Lung (tissue), 12 donors: Measurements from ENCODE around the gene ACY1. TPM values are rescaled to one million over a fixed set of nuclear protein-coding genes. Genes with fewer than 3 reads are reported as not detected.

Experiments used
- ATAC-seq: fragments of 200-7000 bp; cut with Tn5 transposase; one replicate; pipeline ENCODE4 v1.9.1; 2020; ENCODE audit warnings: moderate number of reproducible peaks; ENCODE audit not compliant: insufficient read depth, low FRiP score
- DNase-seq, 3 donors: peaks; one replicate each; pipeline ENCODE4 v3.0.0-alpha.2; 2013 to 2017
- H3K27ac ChIP-seq, 2 donors: one replicate each; pipeline ENCODE4 v1.5.1; 2013; ENCODE audit warnings: mild to moderate bottlenecking in 2 of 2, moderate library complexity in 2 of 2, control low read depth in 1 of 2, inconsistent platforms in 1 of 2, low read depth in 1 of 2, low read length in 1 of 2
- H3K27me3 ChIP-seq, 3 donors: one replicate each; pipeline ENCODE4 v1.5.1; 2013; ENCODE audit warnings: low read length in 2 of 3; ENCODE audit not compliant: control insufficient read depth in 3 of 3, insufficient read depth in 3 of 3
- H3K36me3 ChIP-seq, 4 donors: one replicate each; pipeline ENCODE4 v1.5.1; 2013; ENCODE audit warnings: low read length in 4 of 4, mild to moderate bottlenecking in 1 of 4, moderate library complexity in 1 of 4; ENCODE audit not compliant: control insufficient read depth in 4 of 4, insufficient read depth in 4 of 4
- H3K4me1 ChIP-seq, 5 donors: one replicate each; pipeline ENCODE4 v1.5.1; 2013; ENCODE audit warnings: low read length in 5 of 5, mild to moderate bottlenecking in 2 of 5, moderate library complexity in 1 of 5; ENCODE audit not compliant: control insufficient read depth in 5 of 5, insufficient read depth in 5 of 5
- H3K4me3 ChIP-seq: one replicate; pipeline ENCODE4 v1.5.1; 2013; ENCODE audit warnings: mild to moderate bottlenecking, control low read depth, moderate library complexity
- H3K9ac ChIP-seq, 2 donors: one replicate each; pipeline ENCODE4 v1.5.1; 2013; ENCODE audit warnings: low read length in 2 of 2, control low read depth in 1 of 2; ENCODE audit not compliant: insufficient read depth in 1 of 2
- H3K9me3 ChIP-seq, 4 donors: one replicate each; pipeline ENCODE4 v1.5.1; 2013; ENCODE audit warnings: low read length in 3 of 4, mild to moderate bottlenecking in 1 of 4, moderate library complexity in 1 of 4; ENCODE audit not compliant: control insufficient read depth in 4 of 4, insufficient read depth in 3 of 4
- WGBS, 2 donors: extraction: QIAGEN DNeasy Blood & Tissue Kit; methylation state at CpG; one replicate each; pipeline ENCODE4 v1.1.7; 2013; 5-methylcytosine and 5-hydroxymethylcytosine counted together
- polyA plus RNA-seq, 2 donors: library from polyadenylated mRNA; stranded (reverse); fragments of 200-250 nt; gene quantifications; one replicate each; pipeline ENCODE4 v1.2.1, GENCODE V29; 2013
- total RNA-seq, 2 donors: library from RNA; depleted of rRNA in 1 of 2; stranded (reverse); fragments of >200 nt in 1 of 2; gene quantifications; one replicate each; pipeline ENCODE4 v1.2.1, GENCODE V29; 2014 to 2021
- TF ChIP-seq, protein P1 (sequence below): IDR thresholded peaks from 2 replicates; pipeline ENCODE4 v1.5.1; 2012; ENCODE audit warnings: mild to moderate bottlenecking; ENCODE audit errors: control extremely low read depth, extremely low read depth
- donor health status: control.
- donor health status: control.
- donor health status: Bipolar disorder and iron deficiency.
- donor health status: healthy.
- donor health status: DM: yes; HTN: yes; CAD: no.

The ACY1 gene
- total and polyA plus RNA-seq, 4 donors: 19.6 to 52.6 (median 39.0) TPM

DNA sequence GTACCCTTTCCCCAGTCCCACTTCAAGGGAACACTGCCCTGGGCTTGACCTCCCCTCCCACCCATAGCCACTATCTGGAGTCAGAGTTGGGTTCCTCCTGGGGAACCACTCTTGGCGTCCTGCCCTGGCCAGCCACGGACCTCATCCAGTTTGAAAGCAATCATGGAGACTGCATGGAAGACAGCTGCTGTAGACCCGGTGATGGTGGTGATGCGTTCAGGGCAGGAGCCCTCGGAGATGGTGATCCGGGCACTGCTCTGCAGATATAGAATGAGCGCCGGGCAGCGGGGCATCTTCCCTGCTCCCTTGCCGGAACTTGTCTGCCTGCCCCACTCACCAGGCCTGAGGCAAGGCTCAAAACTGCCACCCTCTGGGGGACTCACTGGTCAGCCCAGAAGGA lies 22.9 kb upstream of the ACY1 start:
- Histone ChIP-seq H3K9me3 (no peaks in the 10 kb centered on the region), H3K36me3 (peaks cover 0 to 13% (median 3%) of the 10 kb centered on the region in 4 donors), H3K9ac (no peak overlapping the region), H3K4me1 (peaks cover 0 to 28% (median 4%) of the 10 kb centered on the region in 5 donors), H3K27ac (no peak overlapping the region), H3K27me3 (no peaks in the 10 kb centered on the region), H3K4me3 (no peak overlapping the region)
- ATAC-seq (no peak), DNase-seq (no peak)
- TF ChIP-seq, protein P1, sequence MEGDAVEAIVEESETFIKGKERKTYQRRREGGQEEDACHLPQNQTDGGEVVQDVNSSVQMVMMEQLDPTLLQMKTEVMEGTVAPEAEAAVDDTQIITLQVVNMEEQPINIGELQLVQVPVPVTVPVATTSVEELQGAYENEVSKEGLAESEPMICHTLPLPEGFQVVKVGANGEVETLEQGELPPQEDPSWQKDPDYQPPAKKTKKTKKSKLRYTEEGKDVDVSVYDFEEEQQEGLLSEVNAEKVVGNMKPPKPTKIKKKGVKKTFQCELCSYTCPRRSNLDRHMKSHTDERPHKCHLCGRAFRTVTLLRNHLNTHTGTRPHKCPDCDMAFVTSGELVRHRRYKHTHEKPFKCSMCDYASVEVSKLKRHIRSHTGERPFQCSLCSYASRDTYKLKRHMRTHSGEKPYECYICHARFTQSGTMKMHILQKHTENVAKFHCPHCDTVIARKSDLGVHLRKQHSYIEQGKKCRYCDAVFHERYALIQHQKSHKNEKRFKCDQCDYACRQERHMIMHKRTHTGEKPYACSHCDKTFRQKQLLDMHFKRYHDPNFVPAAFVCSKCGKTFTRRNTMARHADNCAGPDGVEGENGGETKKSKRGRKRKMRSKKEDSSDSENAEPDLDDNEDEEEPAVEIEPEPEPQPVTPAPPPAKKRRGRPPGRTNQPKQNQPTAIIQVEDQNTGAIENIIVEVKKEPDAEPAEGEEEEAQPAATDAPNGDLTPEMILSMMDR: no peak
- 92 to 93% methylated on average over 10 of the region's 10 CpGs for WGBS, 2 donors

GRCh38 chr3:51961011-51961410 lies 22.3 kb upstream of the ACY1 start:
- no peak overlapping the region for H3K9ac ChIP-seq
- H3K27ac ChIP-seq: no peak overlapping the region
- H3K4me1 ChIP-seq: peaks cover 0 to 26% (median 4%) of the 10 kb centered on the region in 5 donors
- H3K9me3 ChIP-seq: no peaks in the 10 kb centered on the region
- WGBS, 2 donors: 92 to 93% methylated on average over 18 of the region's 18 CpGs
- no peaks in the 10 kb centered on the region for H3K27me3 ChIP-seq
- H3K4me3 ChIP-seq: no peak overlapping the region
- H3K36me3 ChIP-seq: peaks cover 0 to 13% (median 3%) of the 10 kb centered on the region in 4 donors
- ATAC-seq (no peak), DNase-seq (no peak)
- TF ChIP-seq, protein P1: no peak

DNA sequence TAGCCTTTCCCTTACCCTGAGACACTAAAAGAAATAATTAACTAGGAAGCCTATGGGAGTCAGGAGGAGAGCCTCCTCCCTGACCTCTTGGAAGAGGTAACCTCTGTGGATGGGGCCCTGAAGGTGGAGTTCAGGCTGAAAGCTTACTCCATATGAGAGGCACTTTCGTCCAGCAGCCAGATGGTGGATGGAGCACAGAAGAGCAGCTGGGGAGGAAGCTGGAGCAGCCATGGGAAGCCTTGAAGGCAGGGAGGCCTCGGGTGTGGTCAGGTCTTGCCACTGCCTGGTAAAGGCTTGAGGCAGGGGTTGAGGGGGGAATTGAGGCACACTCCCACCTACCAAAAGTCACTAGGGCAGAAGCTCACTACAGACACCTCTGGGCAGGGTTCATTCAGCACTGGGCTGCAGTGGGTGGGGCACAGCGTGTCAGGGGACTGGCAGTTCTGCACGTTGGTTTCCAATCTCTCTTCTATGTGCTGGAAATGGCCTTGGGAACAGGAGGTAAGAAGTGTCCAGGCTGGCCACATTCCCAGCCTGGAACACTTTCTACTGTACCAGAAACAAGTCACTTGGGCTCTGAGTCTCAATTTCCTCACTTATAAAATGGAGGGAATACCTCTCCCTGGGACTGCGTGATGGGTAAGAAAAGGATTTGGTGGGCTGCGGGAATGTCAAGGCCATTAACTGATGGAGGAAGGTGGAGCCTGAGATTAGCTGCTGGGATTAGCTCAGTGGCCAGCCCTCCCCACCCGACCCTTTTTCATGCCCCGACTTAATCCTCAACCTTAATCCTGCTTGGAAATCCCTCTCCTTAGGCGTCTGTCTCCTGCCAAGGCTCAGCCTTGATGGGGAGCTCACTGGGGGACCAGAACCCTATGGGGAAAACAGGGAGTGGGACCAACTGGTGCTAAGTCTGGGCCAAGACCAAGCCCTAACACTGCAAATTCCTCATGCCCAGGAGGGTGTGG lies 21.4 kb upstream of the ACY1 start:
- no peak overlapping the region for H3K9ac ChIP-seq
- no peak overlapping the region for H3K4me3 ChIP-seq
- ATAC-seq (no peak), DNase-seq (no peak)
- H3K27ac ChIP-seq: no peak overlapping the region
- H3K4me1 ChIP-seq: peaks cover 3 to 27% (median 3%) of the 10 kb centered on the region in 5 donors
- no peaks in the 10 kb centered on the region for H3K9me3 ChIP-seq
- peaks cover 0 to 13% (median 3%) of the 10 kb centered on the region in 4 donors for H3K36me3 ChIP-seq
- WGBS, 2 donors: 76 to 80% methylated on average over 9 of the region's 9 CpGs
- no peaks in the 10 kb centered on the region for H3K27me3 ChIP-seq
- TF ChIP-seq, protein P1: no peak
